HepG2 (cell line): ENCODE measurements around the gene FIGNL1. TPM values are rescaled to one million over a fixed set of nuclear protein-coding genes. Genes with fewer than 3 reads are reported as not detected.

Source experiments
- ATAC-seq: fragments of 200-7000 bp; cut with Tn5 transposase; 3 replicates; pipeline ENCODE4 v1.9.1; 2020; ENCODE audit warnings: mild to moderate bottlenecking, moderate library complexity
- BruUV-seq: library from RNA; stranded (reverse); fragments of 400-500 nt; replicated peaks from 2 replicates; lab custom pipeline; 2021; lab: Mats Ljungman, UMichigan
- CTCF ChIA-PET: fragments of 300-600 bp; formaldehyde crosslinking; extraction: SDS; loops from one replicate; lab custom pipeline; 2021; ENCODE audit warnings: low total read pairs, inconsistent platforms, low intra/inter-chr PET ratio; lab: Yijun Ruan, JAX
- POLR2A ChIA-PET: fragments of 350-600 bp; sonication (Branson Sonifier 250); formaldehyde crosslinking; loops from one replicate; lab custom pipeline; 2020; ENCODE audit warnings: antibody characterized with exemption, inconsistent platforms; lab: Yijun Ruan, JAX
- DNase-seq: peaks from one replicate; pipeline ENCODE4 v3.0.0-alpha.2; 2015; ENCODE audit warnings: low spot score
- FAIRE-seq: peaks from 3 replicates; lab custom pipeline; 2011; peaks lifted over from hg19 to GRCh38; lab: Jason Lieb, UNC
- H2AFZ ChIP-seq: one replicate; pipeline ENCODE4 v1.6.1; 2011; ENCODE audit warnings: low read length, inconsistent platforms
- H3K27ac ChIP-seq: fragments of 300-600 bp; 3 replicates; pipeline ENCODE4 v1.8.0; 2011; ENCODE audit warnings: mixed run types, mild to moderate bottlenecking, mixed read lengths, low read length, inconsistent platforms; ENCODE audit not compliant: insufficient read depth; ENCODE audit errors: extremely low read length
- H3K27me3 ChIP-seq, 2 experiments: fragments of 200-600 bp in 1 of 2; 2 replicates in 1 of 2; 3 replicates in 1 of 2; pipeline versions ENCODE4 v1.6.0 to v1.8.0; 2011; ENCODE audit warnings: low read length in 2 of 2, mild to moderate bottlenecking in 2 of 2, moderate library complexity in 2 of 2, inconsistent platforms in 1 of 2; ENCODE audit not compliant: insufficient read depth in 2 of 2, control insufficient read depth in 1 of 2
- H3K36me3 ChIP-seq, 2 experiments: fragments of 200-600 bp in 1 of 2; replicated peaks in 1 of 2; 2 replicates in 1 of 2; 3 replicates in 1 of 2; pipeline versions ENCODE4 v1.5.1 to v1.8.0; 2011; ENCODE audit warnings: low read length in 2 of 2, inconsistent platforms in 1 of 2; ENCODE audit not compliant: insufficient read depth in 2 of 2, control insufficient read depth in 1 of 2
- H3K4me1 ChIP-seq: 2 replicates; pipeline ENCODE4 v1.5.1; 2012; ENCODE audit warnings: low read length, inconsistent platforms; ENCODE audit not compliant: insufficient read depth
- H3K4me2 ChIP-seq: 2 replicates; pipeline ENCODE4 v1.6.0; 2011; ENCODE audit warnings: low read depth, low read length, inconsistent platforms
- H3K4me3 ChIP-seq, 3 experiments: fragments of 200-600 bp in 1 of 3; sonication (generic), shearing (Covaris generic) in 1 of 3; replicated peaks in 1 of 3; 2 replicates each; pipeline ENCODE4 v1.5.1; 2011 to 2016; ENCODE audit warnings: low read length in 3 of 3, inconsistent platforms in 2 of 3, low read depth in 2 of 3, mild to moderate bottlenecking in 2 of 3, control low read depth in 1 of 3, mixed read lengths in 1 of 3; ENCODE audit not compliant: insufficient read depth in 1 of 3
- H3K79me2 ChIP-seq: one replicate; pipeline ENCODE4 v1.6.1; 2011; ENCODE audit warnings: low read length, inconsistent platforms; ENCODE audit not compliant: insufficient read depth
- H3K9ac ChIP-seq: 2 replicates; pipeline ENCODE4 v1.6.0; 2011; ENCODE audit warnings: mild to moderate bottlenecking, low read depth, low read length, inconsistent platforms; ENCODE audit not compliant: insufficient read depth
- H3K9me3 ChIP-seq: 2 replicates; pipeline ENCODE4 v1.5.1; 2012; ENCODE audit warnings: mild to moderate bottlenecking, low read length
- H4K20me1 ChIP-seq: 2 replicates; pipeline ENCODE4 v1.6.0; 2011; ENCODE audit warnings: inconsistent platforms, mild to moderate bottlenecking, low read length, moderate library complexity; ENCODE audit not compliant: insufficient read depth
- FOXP4 ChIP-seq: sonication (generic); formaldehyde crosslinking; IDR thresholded peaks from 2 replicates; pipeline ENCODE4 v1.4.0; 2020; ENCODE audit warnings: missing genetic modification reagents
- GTF3A ChIP-seq: sonication (generic); formaldehyde crosslinking; conservative IDR thresholded peaks from 2 replicates; pipeline ENCODE4 v1.4.0; 2020; ENCODE audit warnings: mild to moderate bottlenecking, missing genetic modification reagents
- LRRFIP1 ChIP-seq: sonication (generic); formaldehyde crosslinking; conservative IDR thresholded peaks from 2 replicates; pipeline ENCODE4 v1.4.0; 2020; ENCODE audit warnings: missing genetic modification reagents
- NFE2L1 ChIP-seq: sonication (generic); formaldehyde crosslinking; IDR thresholded peaks from 2 replicates; pipeline ENCODE4 v1.4.0; 2020; ENCODE audit warnings: missing genetic modification reagents, mild to moderate bottlenecking, borderline replicate concordance
- RNF219 ChIP-seq: sonication (generic); formaldehyde crosslinking; IDR thresholded peaks from 2 replicates; pipeline ENCODE4 v1.5.0; 2020; ENCODE audit warnings: mild to moderate bottlenecking, missing genetic modification reagents
- TBX2 ChIP-seq: sonication (generic); formaldehyde crosslinking; IDR thresholded peaks from 2 replicates; pipeline ENCODE4 v1.5.0; 2020; ENCODE audit warnings: missing genetic modification reagents, mild to moderate bottlenecking, borderline replicate concordance
- TERF1 ChIP-seq: sonication (generic); formaldehyde crosslinking; IDR thresholded peaks from 2 replicates; pipeline ENCODE4 v1.8.0; 2022; ENCODE audit warnings: mild to moderate bottlenecking, missing genetic modification reagents, moderate library complexity
- THAP7 ChIP-seq: sonication (generic); formaldehyde crosslinking; IDR thresholded peaks from 2 replicates; pipeline ENCODE4 v1.8.1; 2023; ENCODE audit warnings: mild to moderate bottlenecking, missing genetic modification reagents
- ZBTB14 ChIP-seq: sonication (generic); formaldehyde crosslinking; IDR thresholded peaks from 2 replicates; pipeline ENCODE4 v1.4.0; 2020; ENCODE audit warnings: missing genetic modification reagents
- ZNF225 ChIP-seq: sonication (generic); formaldehyde crosslinking; IDR thresholded peaks from 2 replicates; pipeline ENCODE4 v1.4.0; 2020; ENCODE audit warnings: mild to moderate bottlenecking, missing genetic modification reagents
- ZNF577 ChIP-seq: sonication (generic); formaldehyde crosslinking; IDR thresholded peaks from 2 replicates; pipeline ENCODE4 v1.4.0; 2020; ENCODE audit warnings: mild to moderate bottlenecking, low read depth, missing genetic modification reagents, borderline replicate concordance
- ZNF703 ChIP-seq: sonication (generic); formaldehyde crosslinking; IDR thresholded peaks from 2 replicates; pipeline ENCODE4 v1.5.1; 2020; ENCODE audit warnings: missing genetic modification reagents, mild to moderate bottlenecking, moderate library complexity, borderline replicate concordance
- ZNF713 ChIP-seq: sonication (generic); formaldehyde crosslinking; IDR thresholded peaks from 2 replicates; pipeline ENCODE4 v1.4.0; 2020; ENCODE audit warnings: mild to moderate bottlenecking, missing genetic modification reagents
- ZNF782 ChIP-seq: sonication (generic); formaldehyde crosslinking; IDR thresholded peaks from 2 replicates; pipeline ENCODE4 v1.4.0; 2020; ENCODE audit warnings: missing genetic modification reagents, mild to moderate bottlenecking, borderline replicate concordance
- WGBS: methylation state at CpG from one replicate; pipeline ENCODE4 v1.1.6; 2017; ENCODE audit warnings: low lambda C conversion rate; 5-methylcytosine and 5-hydroxymethylcytosine counted together
- in situ Hi-C: cut with HindIII; loops from 2 replicates; pipeline ENCODE4 v1.10.0; 2017; ENCODE audit warnings: low pct_unique_long_range_greater_than_20kb; ENCODE audit not compliant: extremely low pct_ligation_motif_present
- intact Hi-C: fragments of 100-400 bp; cut with micrococcal nuclease; formaldehyde crosslinking; loops from one replicate; pipeline ENCODE4 v1.10.0; 2022; ENCODE audit not compliant: unreplicated experiment
- polyA plus RNA-seq, 8 experiments: library from polyadenylated mRNA; depleted of rRNA in 3 of 8; stranded (reverse) in 7 of 8; unstranded in 1 of 8; fragments of >200 nt; fragmentation: Illumina TruSeq in 4 of 8; extraction: Trizol in 4 of 8; gene quantifications; 2 replicates each; pipeline versions ENCODE4 v1.2.1 to v1.2.3, GENCODE V29; 2011 to 2016; ENCODE audit warnings: low read depth in 4 of 8, missing spikeins in 1 of 8, mixed read lengths in 1 of 8; ENCODE audit not compliant: insufficient read depth in 1 of 8
- total RNA-seq, 5 experiments: library from RNA; depleted of rRNA; stranded (reverse); fragments of >200 nt; fragmentation: Illumina TruSeq; extraction: Trizol; gene quantifications; 2 replicates each; pipeline ENCODE4 v1.2.3, GENCODE V29; 2016; ENCODE audit warnings: low read depth in 1 of 5

The FIGNL1 gene
- total and polyA plus RNA-seq, 2 of the 13 experiments (the other 11 are each of a cell fraction or from before 2014, with no cell fraction given): 4.0 to 20.9 TPM

GRCh38 chr7:50473531-50473930 is 23.4 kb upstream of the FIGNL1 start:
- Histone ChIP-seq H3K27me3 (no peaks in the 10 kb centered on the region), H3K4me2 (no peak overlapping the region), H3K4me3 (no peak overlapping the region), H2AFZ (no peak overlapping the region), H3K9ac (no peak overlapping the region), H4K20me1 (no peaks in the 10 kb centered on the region), H3K27ac (no peak overlapping the region), H3K79me2 (no peaks in the 10 kb centered on the region), H3K36me3 (peaks cover 5 to 9% of the 10 kb centered on the region in 2 experiments; a peak in 4 of 5 replicates), H3K9me3 (no peaks in the 10 kb centered on the region), H3K4me1 (peaks cover 9% of the 10 kb centered on the region; the same call in 1 of the 2 replicates)
- ChIA-PET CTCF (no interaction called here), POLR2A (no interaction called here)
- no TSS peak for BruUV-seq
- ATAC-seq (no peak), FAIRE-seq (no peak), DNase-seq (no peak)
- intact Hi-C loops (no loop called here), in situ Hi-C loops (loop anchor here (25.0 kb wide), 1 partner anchor 664 kb away; no protein-coding TSS in a partner anchor)
- WGBS: 100% methylated on average over 4 of the region's 4 CpGs
- TF ChIP-seq ZNF703 (CRISPR knock-in tag): no peak
- TF ChIP-seq NFE2L1 (CRISPR knock-in tag): no peak
- no peak for TF ChIP-seq TERF1 (CRISPR knock-in tag)
- no peak for TF ChIP-seq RNF219 (CRISPR knock-in tag)
- TF ChIP-seq ZNF577: no peak
- TF ChIP-seq TBX2 (CRISPR knock-in tag): no peak
- TF ChIP-seq FOXP4: no peak
- TF ChIP-seq ZBTB14: no peak
- no peak for TF ChIP-seq LRRFIP1 (CRISPR knock-in tag)
- no peak for TF ChIP-seq GTF3A (CRISPR knock-in tag)
- TF ChIP-seq ZNF713 (CRISPR knock-in tag): no peak
- TF ChIP-seq THAP7 (CRISPR knock-in tag): no peak
- TF ChIP-seq ZNF782 (CRISPR knock-in tag): no peak
- no peak for TF ChIP-seq ZNF225 (CRISPR knock-in tag)
